Endothelial cell of umbilical vein (primary cell): ENCODE results near the gene PLEKHA5. TPM values are rescaled to one million over a fixed set of nuclear protein-coding genes. Genes with fewer than 3 reads are reported as not detected.

Experiments
- BruUV-seq: library from RNA; stranded (reverse); fragments of 400-500 nt; replicated peaks from 2 replicates; lab custom pipeline; 2021; lab: Mats Ljungman, UMichigan
- CTCF ChIA-PET: fragments of 300-600, 350-600 bp; sonication (Branson Sonifier 250); formaldehyde crosslinking; loops from one replicate; lab custom pipeline; 2021; ENCODE audit warnings: antibody characterized with exemption, inconsistent platforms; lab: Charles Lee
- POLR2A ChIA-PET: fragments of 300-600, 350-600 bp; sonication (Branson Sonifier 250); formaldehyde crosslinking; loops from one replicate; lab custom pipeline; 2021; ENCODE audit warnings: antibody characterized with exemption, inconsistent platforms; lab: Charles Lee
- DNase-seq: peaks from one replicate; pipeline ENCODE4 v3.0.0-alpha.2; 2011; ENCODE audit warnings: low read depth, low spot score
- FAIRE-seq: peaks from 2 replicates; lab custom pipeline; 2011; peaks lifted over from hg19 to GRCh38; lab: Jason Lieb, UNC
- H2AFZ ChIP-seq: 2 replicates; pipeline ENCODE4 v1.6.0; 2012; ENCODE audit warnings: low read depth, low read length, control low read depth, inconsistent platforms
- H3K27ac ChIP-seq: 2 replicates; pipeline ENCODE4 v1.5.1; 2011; ENCODE audit warnings: low read depth, mild to moderate bottlenecking, control low read depth, low read length, moderate library complexity; ENCODE audit not compliant: insufficient read depth
- H3K27me3 ChIP-seq, 2 experiments: 2 replicates each; pipeline versions ENCODE4 v1.6.0 to v1.6.1; 2011; ENCODE audit warnings: low read length in 2 of 2, mixed read lengths in 1 of 2; ENCODE audit not compliant: control insufficient read depth in 2 of 2, insufficient read depth in 2 of 2
- H3K36me3 ChIP-seq, 2 experiments: 2 replicates in 1 of 2; 3 replicates in 1 of 2; pipeline ENCODE4 v1.5.1; 2011; ENCODE audit warnings: low read length in 2 of 2, mild to moderate bottlenecking in 1 of 2, moderate library complexity in 1 of 2; ENCODE audit not compliant: control insufficient read depth in 2 of 2, insufficient read depth in 2 of 2; ENCODE audit errors: extremely low read depth in 1 of 2
- H3K4me1 ChIP-seq: 3 replicates; pipeline ENCODE4 v1.5.1; 2011; ENCODE audit warnings: mild to moderate bottlenecking, low read length; ENCODE audit not compliant: control insufficient read depth, insufficient read depth; ENCODE audit errors: extremely low read depth
- H3K4me2 ChIP-seq: 2 replicates; pipeline ENCODE4 v1.6.1; 2011; ENCODE audit warnings: low read length, control low read depth, mixed read lengths; ENCODE audit not compliant: insufficient read depth
- H3K4me3 ChIP-seq, 3 experiments: fragments of 200-600 bp in 1 of 3; sonication (generic), shearing (Covaris generic) in 1 of 3; replicated peaks in 1 of 3; 2 replicates each; pipeline ENCODE4 v1.5.1; 2011 to 2016; ENCODE audit warnings: control low read depth in 3 of 3, low read length in 3 of 3, mild to moderate bottlenecking in 2 of 3, inconsistent platforms in 1 of 3, low read depth in 1 of 3, moderate library complexity in 1 of 3; ENCODE audit not compliant: insufficient read depth in 1 of 3
- H3K79me2 ChIP-seq: 2 replicates; pipeline ENCODE4 v1.6.0; 2012; ENCODE audit warnings: low read length, inconsistent platforms; ENCODE audit not compliant: control insufficient read depth, insufficient read depth
- H3K9ac ChIP-seq: replicated peaks from 2 replicates; pipeline ENCODE3; 2011; ENCODE audit warnings: low read length, control low read depth; ENCODE audit not compliant: insufficient read depth; ENCODE audit errors: extremely low read depth
- H3K9me1 ChIP-seq: replicated peaks from 3 replicates; pipeline ENCODE4 v1.6.0; 2011; ENCODE audit warnings: mild to moderate bottlenecking, low read length; ENCODE audit not compliant: control insufficient read depth, insufficient read depth; ENCODE audit errors: extremely low read depth
- H3K9me3 ChIP-seq: replicated peaks from 2 replicates; pipeline ENCODE4 v1.5.1; 2012; ENCODE audit warnings: low read length, inconsistent platforms; ENCODE audit not compliant: control insufficient read depth, insufficient read depth
- H4K20me1 ChIP-seq: replicated peaks from 2 replicates; pipeline ENCODE3; 2011; ENCODE audit warnings: mild to moderate bottlenecking, low read length; ENCODE audit not compliant: control insufficient read depth, insufficient read depth; ENCODE audit errors: extremely low read depth
- EZH2 ChIP-seq: IDR thresholded peaks from 2 replicates; pipeline ENCODE4 v1.6.1; 2012; ENCODE audit warnings: borderline replicate concordance, low read depth, mild to moderate bottlenecking, moderate library complexity, low read length, inconsistent platforms; ENCODE audit not compliant: severe bottlenecking
- FOS ChIP-seq: IDR thresholded peaks from 2 replicates; pipeline ENCODE4 v1.6.1; 2011; ENCODE audit warnings: mild to moderate bottlenecking, low read length, moderate library complexity, borderline replicate concordance; ENCODE audit not compliant: insufficient read depth
- GATA2 ChIP-seq: IDR thresholded peaks from 2 replicates; pipeline ENCODE4 v1.7.0; 2011; ENCODE audit warnings: low read depth, mild to moderate bottlenecking, moderate library complexity, mixed read lengths, low read length; ENCODE audit not compliant: insufficient read length, insufficient read depth
- JUN ChIP-seq: IDR thresholded peaks from 2 replicates; pipeline ENCODE4 v1.6.1; 2011; ENCODE audit warnings: borderline replicate concordance, low read depth; ENCODE audit not compliant: insufficient read length, insufficient read depth
- MAX ChIP-seq: IDR thresholded peaks from 2 replicates; pipeline ENCODE4 v1.6.1; 2011; ENCODE audit not compliant: insufficient read depth, insufficient read length
- MYC ChIP-seq: IDR thresholded peaks from one replicate; pipeline ENCODE4 v1.6.1; 2011; ENCODE audit warnings: mild to moderate bottlenecking, low read depth, low read length
- POLR2A ChIP-seq: IDR thresholded peaks from 2 replicates; pipeline ENCODE4 v1.6.1; 2012; ENCODE audit warnings: low read depth, mild to moderate bottlenecking, control low read depth, low read length
- POLR2AphosphoS5 ChIP-seq: IDR thresholded peaks from 2 replicates; pipeline ENCODE4 v1.6.1; 2012; ENCODE audit warnings: low read depth, mild to moderate bottlenecking, control low read depth, low read length, moderate library complexity; ENCODE audit not compliant: insufficient read depth
- dilution Hi-C: fragments of 300-500 bp; cut with MboI; formaldehyde crosslinking; loops from one replicate; pipeline ENCODE4 v1.15.0; 2019; ENCODE audit warnings: low sequenced_read_pairs; ENCODE audit not compliant: extremely low pct_ligation_motif_present
- intact Hi-C: fragments of 100-400 bp; cut with micrococcal nuclease; formaldehyde crosslinking; loops from one replicate; pipeline ENCODE4 v1.10.0; 2022
- polyA plus RNA-seq, 4 experiments: library from polyadenylated mRNA; depleted of rRNA in 3 of 4; stranded (reverse) in 3 of 4; unstranded in 1 of 4; fragments of >200 nt; gene quantifications; 2 replicates each; pipeline versions ENCODE4 v1.2.1 to v1.2.3, GENCODE V29; 2011 to 2012; ENCODE audit warnings: missing spikeins in 1 of 4
- total RNA-seq: library from RNA; stranded (reverse); gene quantifications from 2 replicates; pipeline ENCODE4 v1.2.3, GENCODE V29; 2021
- TF ChIP-seq, protein P1 (sequence below), 2 donors: IDR thresholded peaks; 1 replicate in 1 of 2; 2 replicates in 1 of 2; pipeline ENCODE4 v1.5.1; 2011; ENCODE audit warnings: low read length in 2 of 2, mild to moderate bottlenecking in 2 of 2, moderate library complexity in 2 of 2, control low read depth in 1 of 2, inconsistent platforms in 1 of 2, low read depth in 1 of 2; ENCODE audit not compliant: insufficient read depth in 1 of 2; ENCODE audit errors: extremely low read depth in 1 of 2

Gene PLEKHA5
- total and polyA plus RNA-seq, 2 donors (not counting 3 experiments of a cell fraction or from before 2014, with no cell fraction given): 2.5 to 12.7 TPM

DNA sequence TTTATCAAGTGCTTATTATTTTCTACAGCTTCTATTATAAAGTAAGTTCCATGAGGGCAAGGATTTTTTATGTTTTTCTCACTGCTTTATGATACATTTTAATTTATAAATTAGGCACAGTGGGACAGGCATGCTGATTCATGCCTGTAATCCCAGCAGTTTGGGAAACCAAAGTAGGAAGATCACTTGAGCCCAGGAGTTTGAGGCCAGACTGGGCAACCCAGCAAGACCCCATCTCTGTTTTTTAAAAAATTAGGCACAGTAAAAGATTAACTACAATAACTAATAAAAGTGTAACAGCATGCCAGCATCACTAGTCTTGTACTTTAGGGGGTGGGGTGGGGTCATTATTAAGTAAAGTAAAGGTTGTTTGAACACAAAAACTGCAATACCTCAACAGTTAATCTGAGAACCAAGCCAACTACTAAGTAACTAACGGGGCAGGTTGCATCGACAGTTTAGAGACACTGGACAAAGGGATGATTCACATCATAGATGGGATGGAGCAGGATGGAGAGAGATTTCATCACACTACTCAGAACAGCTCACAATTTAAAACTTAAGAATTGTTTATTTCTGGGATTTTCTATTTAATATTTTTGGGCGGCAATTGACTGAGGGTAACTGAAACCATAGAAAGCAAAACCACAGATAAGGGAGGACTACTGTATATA is 119.5 kb downstream of the PLEKHA5 start:
- no TSS peak for BruUV-seq
- intact Hi-C loops: no loop called here
- no peaks in the 10 kb centered on the region for H3K36me3 ChIP-seq
- H3K9me1 ChIP-seq: no peaks in the 10 kb centered on the region
- no peaks in the 10 kb centered on the region for H3K4me1 ChIP-seq
- no peak overlapping the region for H3K4me2 ChIP-seq
- no peaks in the 10 kb centered on the region for H3K79me2 ChIP-seq
- no peak overlapping the region for H2AFZ ChIP-seq
- H4K20me1 ChIP-seq: no peaks in the 10 kb centered on the region
- dilution Hi-C loops: no loop called here
- DNase-seq (no peak), FAIRE-seq (no peak)
- POLR2A ChIA-PET: no interaction called here
- no peak overlapping the region for H3K27ac ChIP-seq
- H3K9ac ChIP-seq: no peak overlapping the region
- no peaks in the 10 kb centered on the region for H3K27me3 ChIP-seq
- no peaks in the 10 kb centered on the region for H3K9me3 ChIP-seq
- CTCF ChIA-PET: interaction anchor here (1.6 kb wide), 1 partner anchor 29 kb away, joined by 3 read pairs; no protein-coding TSS in a partner anchor
- no peak overlapping the region for H3K4me3 ChIP-seq
- no peak for TF ChIP-seq EZH2
- TF ChIP-seq MAX: no peak
- TF ChIP-seq FOS: no peak
- TF ChIP-seq GATA2: no peak
- TF ChIP-seq, protein P1, sequence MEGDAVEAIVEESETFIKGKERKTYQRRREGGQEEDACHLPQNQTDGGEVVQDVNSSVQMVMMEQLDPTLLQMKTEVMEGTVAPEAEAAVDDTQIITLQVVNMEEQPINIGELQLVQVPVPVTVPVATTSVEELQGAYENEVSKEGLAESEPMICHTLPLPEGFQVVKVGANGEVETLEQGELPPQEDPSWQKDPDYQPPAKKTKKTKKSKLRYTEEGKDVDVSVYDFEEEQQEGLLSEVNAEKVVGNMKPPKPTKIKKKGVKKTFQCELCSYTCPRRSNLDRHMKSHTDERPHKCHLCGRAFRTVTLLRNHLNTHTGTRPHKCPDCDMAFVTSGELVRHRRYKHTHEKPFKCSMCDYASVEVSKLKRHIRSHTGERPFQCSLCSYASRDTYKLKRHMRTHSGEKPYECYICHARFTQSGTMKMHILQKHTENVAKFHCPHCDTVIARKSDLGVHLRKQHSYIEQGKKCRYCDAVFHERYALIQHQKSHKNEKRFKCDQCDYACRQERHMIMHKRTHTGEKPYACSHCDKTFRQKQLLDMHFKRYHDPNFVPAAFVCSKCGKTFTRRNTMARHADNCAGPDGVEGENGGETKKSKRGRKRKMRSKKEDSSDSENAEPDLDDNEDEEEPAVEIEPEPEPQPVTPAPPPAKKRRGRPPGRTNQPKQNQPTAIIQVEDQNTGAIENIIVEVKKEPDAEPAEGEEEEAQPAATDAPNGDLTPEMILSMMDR (IDR thresholded peaks at IDR 0.05; ENCODE audit: extremely low read depth in 1 of 2, insufficient read depth in 1 of 2, low read depth in 1 of 2, low read length in 2 of 2): no peak
- TF ChIP-seq MYC: no peak
- no peak for TF ChIP-seq POLR2AphosphoS5
- TF ChIP-seq JUN: no peak
- no peak for TF ChIP-seq POLR2A
